Activated CD4-positive, alpha-beta T cell treated with anti-CD3 and anti-CD28 coated beads, Interleukin-2, amount 50 U/mL, for 16 hours (primary cell): ENCODE data around the gene OR2T5.
"Not testable (repeated sequence)": the region's sequence is repeated elsewhere in the genome, so short reads cannot be mapped to it uniquely, and the experiment has no call there.

Experiments
- DNase-seq: peaks from one replicate; pipeline ENCODE4 v3.0.0-alpha.2; 2020

OR2T5 gene

GRCh38 chr1:248510217-248510616 is 21.8 kb downstream of the OR2T5 start:
- DNase-seq = not testable (repeated sequence)

GRCh38 chr1:248521856-248522255 is 33.5 kb downstream of the OR2T5 start:
- no peak for DNase-seq

- DNase-seq = not testable (repeated sequence)
Observed at GRCh38 chr1:248537449-248537848, 49.1 kb downstream of the OR2T5 start.
